ENCODE results near the gene MRPL44.

The MRPL44 gene

GRCh38 chr2:223972656-223973102 is 15.4 kb downstream of the MRPL44 start:
- Histone ChIP-seq H3K4me3 (ENCODE audit: extremely low read depth, insufficient read depth, low read length, poor library complexity, severe bottlenecking) (no peak overlapping the region), H3K27ac (ENCODE audit: low read depth, low read length, severe bottlenecking) (no peak overlapping the region), H3K4me1 (ENCODE audit: control insufficient read depth, insufficient read depth, low read length, poor library complexity, severe bottlenecking) (peaks cover 5% of the 10 kb centered on the region), H3K9me3 (ENCODE audit: control insufficient read depth, low read length) (no peaks in the 10 kb centered on the region), H3K36me3 (ENCODE audit: control insufficient read depth, insufficient read depth, low read length) (peaks cover 25% of the 10 kb centered on the region)
- 85 to 86% methylated on average over 5 to 6 of the region's 7 CpGs for WGBS, 2 experiments (ENCODE audit: insufficient coverage in 2 of 2)

GRCh38 chr2:223973606-223974005 is 16.3 kb downstream of the MRPL44 start:
- no peak overlapping the region for H3K4me3 ChIP-seq (ENCODE audit: extremely low read depth, insufficient read depth, low read length, poor library complexity, severe bottlenecking)
- H3K27ac ChIP-seq (ENCODE audit: low read depth, low read length, severe bottlenecking): no peak overlapping the region
- peaks cover 31% of the 10 kb centered on the region for H3K36me3 ChIP-seq (ENCODE audit: control insufficient read depth, insufficient read depth, low read length)
- WGBS, 2 experiments (ENCODE audit: insufficient coverage in 2 of 2): 90 to 92% methylated on average over 3 of the region's 3 CpGs
- no peaks in the 10 kb centered on the region for H3K9me3 ChIP-seq (ENCODE audit: control insufficient read depth, low read length)
- H3K4me1 ChIP-seq (ENCODE audit: control insufficient read depth, insufficient read depth, low read length, poor library complexity, severe bottlenecking): peaks cover 5% of the 10 kb centered on the region

DNA sequence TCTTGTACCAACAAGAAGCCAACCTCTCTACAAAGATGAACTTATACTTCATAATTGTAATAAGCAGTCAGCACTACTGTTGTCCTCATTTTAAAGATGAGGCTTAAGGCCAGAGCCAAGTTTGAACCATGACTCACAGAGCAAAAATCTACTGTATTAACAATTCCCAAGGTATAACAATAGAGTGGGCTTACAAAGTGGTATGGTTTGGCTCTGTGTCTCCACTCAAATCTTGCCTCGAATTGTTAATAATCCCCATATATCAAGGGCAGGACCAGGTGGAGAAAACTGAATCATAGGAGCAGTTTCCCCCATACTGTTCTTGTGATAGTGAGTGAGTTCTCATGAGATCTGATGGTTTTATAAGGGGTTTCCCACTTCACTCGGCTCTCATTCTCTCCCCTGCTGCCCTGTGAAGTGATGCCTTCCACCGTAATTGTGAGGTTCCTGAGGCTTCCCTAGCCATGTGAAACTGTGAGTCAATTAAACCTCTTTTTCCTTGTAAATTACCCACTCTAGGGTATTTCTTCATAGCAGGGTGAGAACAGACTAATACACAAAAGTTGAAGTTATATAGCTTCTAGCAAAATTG is 19.5 kb downstream of the MRPL44 start:
- no peaks in the 10 kb centered on the region for H3K9me3 ChIP-seq (ENCODE audit: control insufficient read depth, low read length)
- no peak overlapping the region for H3K4me3 ChIP-seq (ENCODE audit: extremely low read depth, insufficient read depth, low read length, poor library complexity, severe bottlenecking)
- H3K4me1 ChIP-seq (ENCODE audit: control insufficient read depth, insufficient read depth, low read length, poor library complexity, severe bottlenecking): peaks cover 5% of the 10 kb centered on the region
- WGBS, 2 experiments (ENCODE audit: insufficient coverage in 2 of 2): 100% methylated on average over 1 of the region's 3 CpGs; no CpG with 5 or more reads in 1 of the 2 experiments
- peaks cover 62% of the 10 kb centered on the region for H3K36me3 ChIP-seq (ENCODE audit: control insufficient read depth, insufficient read depth, low read length)
- H3K27ac ChIP-seq (ENCODE audit: low read depth, low read length, severe bottlenecking): no peak overlapping the region

GRCh38 chr2:223978451-223978850 is 21.2 kb downstream of the MRPL44 start:
- no peaks in the 10 kb centered on the region for H3K9me3 ChIP-seq (ENCODE audit: control insufficient read depth, low read length)
- H3K4me3 ChIP-seq (ENCODE audit: extremely low read depth, insufficient read depth, low read length, poor library complexity, severe bottlenecking): no peak overlapping the region
- WGBS, 2 experiments (ENCODE audit: insufficient coverage in 2 of 2): 96 to 100% methylated on average over 1 to 3 of the region's 4 CpGs
- no peak overlapping the region for H3K27ac ChIP-seq (ENCODE audit: low read depth, low read length, severe bottlenecking)
- peaks cover 5% of the 10 kb centered on the region for H3K4me1 ChIP-seq (ENCODE audit: control insufficient read depth, insufficient read depth, low read length, poor library complexity, severe bottlenecking)
- H3K36me3 ChIP-seq (ENCODE audit: control insufficient read depth, insufficient read depth, low read length): peaks cover 79% of the 10 kb centered on the region

- peaks cover 5% of the 10 kb centered on the region for H3K4me1 ChIP-seq (ENCODE audit: control insufficient read depth, insufficient read depth, low read length, poor library complexity, severe bottlenecking)
- H3K9me3 ChIP-seq (ENCODE audit: control insufficient read depth, low read length): no peaks in the 10 kb centered on the region
- no peak overlapping the region for H3K27ac ChIP-seq (ENCODE audit: low read depth, low read length, severe bottlenecking)
- 100% methylated on average over 2 of the region's 2 CpGs; no CpG with 5 or more reads in 1 of the 2 experiments for WGBS, 2 experiments (ENCODE audit: insufficient coverage in 2 of 2)
- H3K4me3 ChIP-seq (ENCODE audit: extremely low read depth, insufficient read depth, low read length, poor library complexity, severe bottlenecking): no peak overlapping the region
- H3K36me3 ChIP-seq (ENCODE audit: control insufficient read depth, insufficient read depth, low read length): peaks cover 93% of the 10 kb centered on the region
Measured at GRCh38 chr2:223979730-223980396, 22.6 kb downstream of the MRPL44 start.

- Histone ChIP-seq H3K27ac (ENCODE audit: low read depth, low read length, severe bottlenecking) (no peak overlapping the region), H3K36me3 (ENCODE audit: control insufficient read depth, insufficient read depth, low read length) (peaks cover 94% of the 10 kb centered on the region), H3K9me3 (ENCODE audit: control insufficient read depth, low read length) (no peaks in the 10 kb centered on the region), H3K4me1 (ENCODE audit: control insufficient read depth, insufficient read depth, low read length, poor library complexity, severe bottlenecking) (peaks cover 5% of the 10 kb centered on the region), H3K4me3 (ENCODE audit: extremely low read depth, insufficient read depth, low read length, poor library complexity, severe bottlenecking) (no peak overlapping the region)
- WGBS, 2 experiments (ENCODE audit: insufficient coverage in 2 of 2): 92 to 100% methylated on average over 1 of the region's 1 CpG
Measured at GRCh38 chr2:223980397-223980735, 23.1 kb downstream of the MRPL44 start.

GRCh38 chr2:223980803-223981202 is 23.5 kb downstream of the MRPL44 start:
- peaks cover 94% of the 10 kb centered on the region for H3K36me3 ChIP-seq (ENCODE audit: control insufficient read depth, insufficient read depth, low read length)
- H3K4me1 ChIP-seq (ENCODE audit: control insufficient read depth, insufficient read depth, low read length, poor library complexity, severe bottlenecking): peaks cover 5% of the 10 kb centered on the region
- H3K4me3 ChIP-seq (ENCODE audit: extremely low read depth, insufficient read depth, low read length, poor library complexity, severe bottlenecking): no peak overlapping the region
- 91 to 100% methylated on average over 2 to 3 of the region's 4 CpGs for WGBS, 2 experiments (ENCODE audit: insufficient coverage in 2 of 2)
- H3K9me3 ChIP-seq (ENCODE audit: control insufficient read depth, low read length): no peaks in the 10 kb centered on the region
- no peak overlapping the region for H3K27ac ChIP-seq (ENCODE audit: low read depth, low read length, severe bottlenecking)

- peaks cover 5% of the 10 kb centered on the region for H3K4me1 ChIP-seq (ENCODE audit: control insufficient read depth, insufficient read depth, low read length, poor library complexity, severe bottlenecking)
- peaks cover 95% of the 10 kb centered on the region for H3K36me3 ChIP-seq (ENCODE audit: control insufficient read depth, insufficient read depth, low read length)
- 100% methylated on average over 1 of the region's 1 CpG for WGBS, 2 experiments (ENCODE audit: insufficient coverage in 2 of 2)
- H3K27ac ChIP-seq (ENCODE audit: low read depth, low read length, severe bottlenecking): no peak overlapping the region
- H3K4me3 ChIP-seq (ENCODE audit: extremely low read depth, insufficient read depth, low read length, poor library complexity, severe bottlenecking): no peak overlapping the region
- H3K9me3 ChIP-seq (ENCODE audit: control insufficient read depth, low read length): no peaks in the 10 kb centered on the region
Measured at GRCh38 chr2:223981241-223981640, 24.0 kb downstream of the MRPL44 start.

DNA sequence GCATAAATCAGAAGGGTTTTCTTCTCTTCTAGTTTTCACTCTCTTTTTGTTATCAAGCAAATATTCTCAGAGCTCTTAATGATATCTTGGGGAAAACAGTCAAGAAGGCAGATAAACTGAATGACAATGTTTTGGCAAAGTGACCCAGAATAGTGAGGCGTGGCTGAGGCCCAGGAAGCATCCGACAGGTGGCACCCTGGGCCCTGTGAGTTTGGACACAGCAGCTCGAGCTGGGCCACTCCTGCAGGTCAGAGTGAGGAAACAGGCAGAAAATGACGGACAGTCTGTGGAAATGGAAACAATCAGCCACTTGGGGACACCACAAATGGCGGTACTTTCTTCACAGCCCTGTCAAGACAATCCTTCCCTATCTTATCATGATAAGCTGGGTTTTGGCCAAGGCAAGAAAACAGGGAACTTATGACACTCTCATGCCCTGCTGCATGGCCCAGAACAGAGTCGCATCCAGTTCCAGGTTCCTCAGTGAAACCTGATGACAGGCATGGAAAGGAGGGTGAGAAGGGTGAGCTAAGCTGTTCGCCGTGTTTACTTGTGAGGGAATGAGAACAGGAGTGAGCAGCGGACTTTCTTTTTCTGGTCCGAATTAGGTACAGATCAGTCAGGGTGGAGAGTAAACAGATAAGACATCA is 32.1 kb downstream of the MRPL44 start:
- peaks cover 82% of the 10 kb centered on the region for H3K36me3 ChIP-seq (ENCODE audit: control insufficient read depth, insufficient read depth, low read length)
- no peaks in the 10 kb centered on the region for H3K4me1 ChIP-seq (ENCODE audit: control insufficient read depth, insufficient read depth, low read length, poor library complexity, severe bottlenecking)
- no peaks in the 10 kb centered on the region for H3K9me3 ChIP-seq (ENCODE audit: control insufficient read depth, low read length)
- H3K4me3 ChIP-seq (ENCODE audit: extremely low read depth, insufficient read depth, low read length, poor library complexity, severe bottlenecking): no peak overlapping the region
- H3K27ac ChIP-seq (ENCODE audit: low read depth, low read length, severe bottlenecking): no peak overlapping the region
- 92 to 94% methylated on average over 8 of the region's 10 CpGs for whole genome bisulfite sequencing, 2 experiments (ENCODE audit: insufficient coverage in 2 of 2)

- no peaks in the 10 kb centered on the region for H3K9me3 ChIP-seq (ENCODE audit: control insufficient read depth, low read length)
- 93 to 96% methylated on average over 1 to 2 of the region's 3 CpGs for WGBS, 2 experiments (ENCODE audit: insufficient coverage in 2 of 2)
- H3K36me3 ChIP-seq (ENCODE audit: control insufficient read depth, insufficient read depth, low read length): peaks cover 82% of the 10 kb centered on the region
- H3K4me1 ChIP-seq (ENCODE audit: control insufficient read depth, insufficient read depth, low read length, poor library complexity, severe bottlenecking): no peaks in the 10 kb centered on the region
- no peak overlapping the region for H3K27ac ChIP-seq (ENCODE audit: low read depth, low read length, severe bottlenecking)
- no peak overlapping the region for H3K4me3 ChIP-seq (ENCODE audit: extremely low read depth, insufficient read depth, low read length, poor library complexity, severe bottlenecking)
Measured at GRCh38 chr2:223989856-223990232, 32.6 kb downstream of the MRPL44 start.

DNA sequence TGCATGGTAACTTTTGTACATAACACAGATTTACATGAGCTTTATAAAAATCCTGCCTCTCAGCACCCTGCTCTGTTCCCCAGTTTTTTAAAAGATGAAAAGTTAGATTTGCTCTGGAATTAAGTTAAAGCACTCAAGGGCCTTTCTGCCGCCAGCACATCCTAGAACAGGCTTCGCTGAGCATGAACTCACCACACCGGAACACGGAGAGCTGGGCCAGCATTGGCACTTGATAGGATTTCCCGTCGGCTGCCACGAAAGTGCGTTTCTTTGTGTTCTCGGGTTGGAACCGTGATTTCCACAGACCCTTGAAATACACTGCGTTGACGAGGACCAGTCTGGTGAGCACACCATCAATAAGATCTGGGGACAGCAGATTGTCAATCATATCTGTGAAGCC is 34.3 kb downstream of the MRPL44 start:
- Histone ChIP-seq H3K27ac (ENCODE audit: low read depth, low read length, severe bottlenecking) (no peak overlapping the region), H3K4me1 (ENCODE audit: control insufficient read depth, insufficient read depth, low read length, poor library complexity, severe bottlenecking) (peaks cover 5% of the 10 kb centered on the region), H3K4me3 (ENCODE audit: extremely low read depth, insufficient read depth, low read length, poor library complexity, severe bottlenecking) (no peak overlapping the region), H3K36me3 (ENCODE audit: control insufficient read depth, insufficient read depth, low read length) (peaks cover 84% of the 10 kb centered on the region), H3K9me3 (ENCODE audit: control insufficient read depth, low read length) (no peaks in the 10 kb centered on the region)
- 88 to 93% methylated on average over 12 of the region's 12 CpGs for WGBS, 2 experiments (ENCODE audit: insufficient coverage in 2 of 2)

All from mesodermal cell (in vitro differentiated cells).